ENCODE data around the gene C10orf143.
A peak's percentile ranks its signal among the peaks of the same experiment; 100 is the strongest.
"Not testable (repeated sequence)": the region's sequence is repeated elsewhere in the genome, so short reads cannot be mapped to it uniquely, and the experiment has no call there.

C10orf143 gene

GRCh38 chr10:130110246-130111112 is at the start of gene C10orf143:
TSS of gene C10orf143 (minus strand) at chr10:130110830. CDS start at chr10:130110772, 58 bp downstream.
- DNase-seq, result peak; percentile 97

DNA sequence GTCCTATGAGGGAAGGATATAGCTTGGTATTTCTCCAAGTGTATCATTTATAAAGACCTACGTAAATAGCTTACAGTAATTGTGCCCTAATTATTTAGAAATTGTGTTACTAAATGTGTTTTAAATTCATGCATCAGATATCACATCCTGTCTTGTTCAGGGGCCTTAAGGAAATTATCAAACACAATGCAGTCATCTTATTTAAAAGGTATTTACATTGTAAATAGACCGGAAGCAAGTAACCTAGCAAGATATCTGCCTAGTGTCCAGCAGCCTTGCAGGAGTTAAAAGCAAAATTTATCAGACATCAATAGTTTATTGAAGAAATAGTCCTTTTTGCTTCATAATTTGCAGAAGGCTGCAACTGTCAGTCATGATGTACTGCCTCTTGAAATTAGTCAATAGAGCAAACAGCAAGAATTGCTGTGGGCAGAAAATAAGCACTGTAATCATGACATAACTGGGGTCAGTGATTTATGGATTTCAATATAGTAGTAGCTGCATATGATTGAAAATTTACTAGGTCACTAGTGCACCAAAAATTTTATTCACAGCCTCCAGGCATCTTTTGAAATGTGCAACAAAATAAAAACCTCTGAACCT is 48.7 kb upstream of the C10orf143 start:
- no peak for DNase-seq

DNA sequence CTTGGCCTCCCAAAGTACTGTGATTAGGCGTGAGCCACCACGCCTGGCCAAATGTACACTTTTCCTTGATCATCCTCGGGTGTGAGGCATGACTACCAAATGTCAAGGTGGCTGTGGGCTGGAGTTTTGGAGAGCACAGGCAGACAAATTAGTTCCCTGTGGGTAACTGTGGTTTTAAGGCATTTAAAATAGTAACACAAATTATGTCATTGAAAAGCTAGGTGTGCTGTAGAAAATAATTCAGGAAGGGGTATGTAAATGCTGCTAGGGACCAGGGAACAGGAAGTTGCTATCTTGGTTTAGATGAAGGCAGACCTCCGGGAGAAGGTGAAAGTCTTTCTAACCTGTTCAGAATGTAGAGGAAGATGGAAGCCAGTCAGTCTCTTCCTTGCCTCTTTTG is 35.4 kb upstream of the C10orf143 start:
- no peak for DNase-seq

DNA sequence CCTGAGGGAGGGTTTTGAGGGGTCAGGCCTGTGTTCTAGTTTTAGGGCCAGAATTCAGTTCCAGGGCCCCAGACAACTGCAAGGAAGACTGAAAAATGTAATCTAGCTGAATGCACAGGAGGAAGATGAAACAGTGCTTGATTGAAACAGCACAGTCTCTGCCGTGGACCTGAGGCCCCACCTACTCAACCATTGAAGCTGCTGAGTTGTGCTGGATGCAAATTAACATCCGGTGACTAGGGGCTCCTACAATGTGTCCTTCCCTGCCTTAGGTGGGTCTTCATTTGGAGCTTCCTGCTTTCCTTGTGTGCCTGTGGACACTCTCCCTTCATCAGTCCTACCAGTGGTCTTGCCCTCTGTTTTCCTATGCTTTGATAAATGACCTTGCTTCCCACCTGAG is 31.2 kb upstream of the C10orf143 start:
- no peak for DNase-seq

DNA sequence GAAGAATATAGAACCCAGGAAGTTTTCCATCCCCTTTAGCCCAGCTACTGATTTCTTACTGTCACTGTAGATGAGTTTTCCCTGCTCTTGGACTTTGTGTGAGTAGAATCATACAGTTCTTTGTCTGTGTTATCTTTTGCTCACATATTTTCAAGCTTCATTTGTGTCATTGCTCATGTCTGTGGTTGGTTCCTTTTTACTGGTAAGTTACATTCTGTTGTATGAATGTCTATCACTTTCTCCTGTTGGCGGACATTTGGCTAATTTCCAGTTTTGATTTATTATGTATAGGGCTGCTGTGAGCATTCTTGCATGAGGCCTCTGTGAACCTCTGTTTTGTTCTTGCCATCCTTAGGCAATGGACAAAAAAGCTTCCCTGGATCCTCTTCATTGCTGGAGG is 30.8 kb upstream of the C10orf143 start:
- no peak for DNase-seq

GRCh38 chr10:130141038-130141437 is 30.4 kb upstream of the C10orf143 start:
- no peak for DNase-seq

DNA sequence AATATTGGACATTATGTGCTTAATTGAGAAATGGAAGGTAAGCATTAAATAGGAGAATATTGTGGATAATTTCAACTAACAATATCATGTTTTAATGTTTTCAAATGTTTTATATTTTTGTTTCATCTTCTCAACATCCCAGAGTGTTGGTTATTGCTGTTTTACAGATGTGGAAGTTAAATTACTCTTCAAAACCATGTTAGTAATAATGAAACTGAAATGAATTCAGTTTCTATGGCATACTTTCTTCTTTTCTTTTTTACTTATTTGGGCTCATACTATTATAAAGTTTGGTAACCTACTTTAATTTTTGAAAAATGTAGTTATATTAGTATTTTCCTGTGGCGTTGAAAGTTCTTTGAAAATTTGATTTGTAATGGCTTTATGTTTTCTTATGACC is 29.8 kb upstream of the C10orf143 start:
- no peak for DNase-seq

DNA sequence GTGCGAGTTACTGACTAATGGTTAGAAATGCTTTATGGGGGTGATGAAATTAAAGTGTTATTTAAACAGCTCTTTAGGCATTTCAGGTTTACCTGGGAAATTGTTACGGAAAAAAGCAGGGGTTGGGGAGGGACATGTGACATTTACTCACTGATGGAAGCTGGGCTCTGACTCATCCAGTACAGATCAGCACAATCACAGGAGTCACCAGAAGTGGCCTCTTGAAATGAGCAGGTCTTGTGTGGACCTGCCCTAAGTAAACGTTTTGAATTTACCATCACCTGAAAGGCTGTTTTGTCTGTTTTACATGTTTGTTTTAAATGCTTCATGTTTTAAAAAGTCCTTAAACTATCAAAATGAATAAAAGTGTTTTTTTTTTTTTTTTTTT is 27.8 kb upstream of the C10orf143 start:
- no peak for DNase-seq

- DNase-seq, result no peak
Observed at GRCh38 chr10:130137659-130138478, 27.2 kb upstream of the C10orf143 start.

DNA sequence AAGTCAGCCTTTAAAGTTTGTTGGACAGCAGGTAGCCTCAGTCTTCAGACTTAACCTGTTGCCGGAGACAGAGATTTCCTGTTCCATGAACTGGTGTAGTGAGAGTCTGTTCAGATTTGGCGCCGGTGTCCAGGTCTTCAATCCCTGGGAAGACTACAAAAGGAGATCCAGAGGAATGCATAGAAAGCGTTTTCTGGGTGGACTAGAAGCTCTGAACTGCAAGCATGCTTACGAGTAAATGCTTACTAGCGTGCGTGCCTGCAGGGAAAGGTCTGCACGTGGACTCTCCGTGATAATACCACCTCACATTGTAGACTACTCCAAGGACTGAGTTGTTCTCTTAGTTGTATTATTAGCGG is 26.4 kb upstream of the C10orf143 start:
- DNase-seq, result no peak

- peak; percentile 86 for DNase-seq
Observed at GRCh38 chr10:130136226-130137089, 25.8 kb upstream of the C10orf143 start, which contains the start of gene GLRX3. TSS of gene GLRX3 (plus strand) at chr10:130136391. CDS start at chr10:130136421, 30 bp downstream.

- DNase-seq, result no peak
Observed at GRCh38 chr10:130135676-130136225, 25.1 kb upstream of the C10orf143 start.

DNA sequence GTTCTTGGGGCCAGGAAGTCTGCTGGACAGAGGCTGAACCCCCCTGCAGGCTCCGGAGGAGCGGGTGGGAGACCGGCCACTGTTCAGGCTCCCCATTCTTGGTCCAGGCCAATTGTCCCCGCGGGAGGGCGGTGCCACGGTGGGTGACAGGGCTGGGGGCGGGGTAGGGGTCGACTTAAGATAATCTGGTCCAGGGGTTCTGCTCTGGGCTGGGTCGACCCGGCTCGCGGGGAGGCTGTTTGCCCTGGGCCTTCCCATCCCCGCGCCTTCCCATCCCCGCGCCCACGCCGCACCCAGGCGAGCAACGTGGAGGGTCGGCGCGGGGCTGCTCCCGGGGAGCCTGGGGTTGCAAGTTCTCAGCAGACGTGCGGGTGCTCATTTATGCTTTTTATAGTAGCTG is 18.3 kb upstream of the C10orf143 start:
- DNase-seq, result no peak

GRCh38 chr10:130128062-130128781 is 17.6 kb upstream of the C10orf143 start:
- DNase-seq, result no peak

- peak; percentile 67 for DNase-seq
Observed at GRCh38 chr10:130127364-130128061, 16.9 kb upstream of the C10orf143 start.

DNA sequence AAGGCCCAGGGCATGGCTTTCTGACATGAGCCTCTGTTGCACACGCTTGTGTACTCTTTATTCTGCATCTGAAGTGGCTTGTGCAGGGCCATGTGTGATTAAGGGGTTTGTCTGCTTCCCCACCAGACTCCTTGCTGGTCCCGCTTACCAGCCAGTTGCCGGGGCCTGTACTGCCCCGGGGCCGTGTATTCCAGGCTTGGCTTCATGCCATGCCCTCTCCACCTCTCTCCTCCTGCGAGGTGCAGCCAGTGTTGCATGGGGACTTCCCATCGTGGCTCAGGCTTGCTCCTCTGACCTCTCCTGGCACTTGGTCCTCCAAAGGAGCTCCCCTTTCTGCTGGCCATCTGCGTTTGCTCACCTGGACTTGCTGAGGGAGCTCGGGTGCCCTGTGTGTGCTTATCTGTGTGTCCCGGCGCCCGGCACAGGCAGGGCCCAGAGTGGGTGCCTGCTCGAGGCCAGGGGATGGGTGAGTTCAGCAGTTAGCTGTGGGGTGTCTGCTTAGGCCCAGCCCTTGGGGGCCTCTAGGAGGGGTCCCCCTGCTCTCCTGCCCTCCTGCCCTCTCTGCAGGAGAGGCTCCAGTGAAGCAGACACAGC is 11.0 kb upstream of the C10orf143 start:
- no peak for DNase-seq

DNA sequence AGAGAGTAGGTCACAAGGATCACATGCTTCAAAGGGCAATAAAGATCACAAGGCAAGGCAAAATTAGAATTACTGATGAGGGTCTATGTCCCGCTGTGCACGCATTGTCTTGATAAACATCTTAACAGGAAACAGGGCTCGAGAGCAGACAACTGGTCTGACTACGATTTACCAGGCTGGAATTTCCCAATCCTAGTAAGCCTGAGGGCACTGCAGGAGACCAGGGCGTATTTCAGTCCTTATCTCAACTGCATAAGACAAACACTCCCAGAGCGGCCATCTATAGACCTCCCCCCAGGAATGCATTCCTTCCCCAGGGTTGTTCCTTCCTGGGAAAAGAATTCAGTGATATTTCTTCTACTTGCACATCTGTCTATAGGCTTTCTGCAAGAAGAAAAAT is 6.9 kb upstream of the C10orf143 start:
- not testable (repeated sequence) for DNase-seq

GRCh38 chr10:130116942-130117341 is 6.3 kb upstream of the C10orf143 start:
- not testable (repeated sequence) for DNase-seq

GRCh38 chr10:130112821-130113220 is 2.2 kb upstream of the C10orf143 start:
- no peak for DNase-seq

GRCh38 chr10:130111852-130112180 is 1.2 kb upstream of the C10orf143 start:
- DNase-seq, result no peak
